Activated naive CD8-positive, alpha-beta T cell treated with anti-CD3 and anti-CD28 coated beads for 36 hours (primary cell): ENCODE data around the gene NCKAP5. TPM values are rescaled to one million over a fixed set of nuclear protein-coding genes. Genes with fewer than 3 reads are reported as not detected.

Experiments
- DNase-seq: peaks from one replicate; pipeline ENCODE4 v3.0.0; 2021
- H3K27ac Mint-ChIP-seq: one replicate; pipeline ENCODE4 v1.8.0; 2022; ENCODE audit warnings: mild to moderate bottlenecking, moderate library complexity, mixed read lengths
- H3K27me3 Mint-ChIP-seq: one replicate; pipeline ENCODE4 v1.8.0; 2022; ENCODE audit warnings: mild to moderate bottlenecking, mixed read lengths
- H3K36me3 Mint-ChIP-seq: one replicate; pipeline ENCODE4 v1.8.0; 2021; ENCODE audit warnings: mild to moderate bottlenecking, mixed read lengths
- H3K4me1 Mint-ChIP-seq: one replicate; pipeline ENCODE4 v1.8.0; 2021; ENCODE audit warnings: mixed read lengths
- H3K4me3 Mint-ChIP-seq: one replicate; pipeline ENCODE4 v1.8.0; 2022; ENCODE audit warnings: mild to moderate bottlenecking, moderate library complexity, mixed read lengths
- H3K9me3 Mint-ChIP-seq: one replicate; pipeline ENCODE4 v1.8.0; 2022; ENCODE audit warnings: mixed read lengths
- total RNA-seq, 2 experiments: library from RNA; stranded (reverse); gene quantifications; one replicate each; pipeline ENCODE4 v1.2.3, GENCODE V29; 2021

NCKAP5 gene
- not detected for total RNA-seq

DNA sequence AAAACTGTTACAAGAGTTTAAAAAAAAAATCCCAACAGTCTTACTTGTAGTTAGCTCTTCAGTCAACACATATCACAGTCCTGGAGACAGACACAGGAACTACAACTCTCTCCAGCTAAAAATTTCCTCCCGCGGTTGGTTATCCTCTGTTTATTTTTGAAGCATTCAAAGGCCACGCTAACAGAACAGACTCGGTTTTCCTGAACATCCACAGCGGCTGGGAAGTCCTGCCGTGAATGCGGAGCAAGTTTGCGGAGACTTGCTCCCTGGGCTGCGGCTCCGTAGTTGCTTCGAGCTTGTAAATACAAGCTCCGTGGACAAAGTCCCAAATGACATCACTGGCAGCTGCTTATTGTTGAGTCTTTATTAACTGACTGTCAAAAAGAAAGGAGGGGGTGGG, at the start of gene NCKAP5:
Gene NCKAP5, minus strand, starts transcription at position 292 of the 400 bp plus-strand sequence. CDS start 50,937 bp downstream, outside the sequence.
- no peaks in the 10 kb centered on the region for H3K36me3 Mint-ChIP-seq
- H3K9me3 Mint-ChIP-seq = no peaks in the 10 kb centered on the region
- peaks cover 22% of the 10 kb centered on the region for H3K27me3 Mint-ChIP-seq
- no peak within 1 kb of the TSS for H3K27ac Mint-ChIP-seq
- DNase-seq = no peak
- no peaks in the 10 kb centered on the region for H3K4me1 Mint-ChIP-seq
- no peak within 1 kb of the TSS for H3K4me3 Mint-ChIP-seq

- no peaks in the 10 kb centered on the region for H3K27me3 Mint-ChIP-seq
- H3K4me1 Mint-ChIP-seq = no peaks in the 10 kb centered on the region
- H3K4me3 Mint-ChIP-seq = no peak overlapping the region
- H3K36me3 Mint-ChIP-seq = no peaks in the 10 kb centered on the region
- H3K27ac Mint-ChIP-seq = no peak overlapping the region
- no peak for DNase-seq
- H3K9me3 Mint-ChIP-seq = no peaks in the 10 kb centered on the region
These were observed 41.4 kb upstream of the NCKAP5 start for GRCh38 chr2:133609664-133610063.

GRCh38 chr2:133608291-133608690, 40.0 kb upstream of the NCKAP5 start:
- no peak overlapping the region for H3K4me3 Mint-ChIP-seq
- no peaks in the 10 kb centered on the region for H3K27me3 Mint-ChIP-seq
- no peak for DNase-seq
- no peaks in the 10 kb centered on the region for H3K9me3 Mint-ChIP-seq
- H3K27ac Mint-ChIP-seq = no peak overlapping the region
- no peaks in the 10 kb centered on the region for H3K36me3 Mint-ChIP-seq
- H3K4me1 Mint-ChIP-seq = no peaks in the 10 kb centered on the region

GRCh38 chr2:133607679-133608078, 39.4 kb upstream of the NCKAP5 start:
- Mint-ChIP-seq H3K4me3 (no peak overlapping the region), H3K9me3 (no peaks in the 10 kb centered on the region), H3K27me3 (no peaks in the 10 kb centered on the region), H3K36me3 (no peaks in the 10 kb centered on the region), H3K27ac (no peak overlapping the region), H3K4me1 (no peaks in the 10 kb centered on the region)
- DNase-seq = no peak

DNA sequence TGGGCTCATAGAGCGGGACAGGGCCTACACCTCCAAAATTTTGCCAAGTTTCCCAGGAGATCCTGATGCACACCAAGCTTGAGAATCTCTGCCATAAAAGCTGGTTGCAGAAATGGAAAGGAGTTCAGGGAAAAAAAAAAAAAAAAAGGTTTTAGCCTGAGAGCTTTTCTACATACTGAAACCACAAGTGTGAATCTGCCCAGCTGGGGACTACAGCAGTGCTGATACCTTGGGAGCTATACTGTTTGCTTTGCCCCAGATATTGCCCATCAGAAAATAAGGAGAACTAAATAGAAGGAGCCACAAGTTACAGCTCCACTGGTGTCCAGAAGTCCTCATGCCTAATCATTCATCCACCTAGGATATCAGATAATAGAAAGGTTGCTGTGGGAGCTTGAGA, 38.4 kb upstream of the NCKAP5 start:
- H3K4me1 Mint-ChIP-seq = no peaks in the 10 kb centered on the region
- H3K9me3 Mint-ChIP-seq = no peaks in the 10 kb centered on the region
- no peak overlapping the region for H3K4me3 Mint-ChIP-seq
- H3K27ac Mint-ChIP-seq = no peak overlapping the region
- H3K36me3 Mint-ChIP-seq = no peaks in the 10 kb centered on the region
- H3K27me3 Mint-ChIP-seq = no peaks in the 10 kb centered on the region
- no peak for DNase-seq

DNA sequence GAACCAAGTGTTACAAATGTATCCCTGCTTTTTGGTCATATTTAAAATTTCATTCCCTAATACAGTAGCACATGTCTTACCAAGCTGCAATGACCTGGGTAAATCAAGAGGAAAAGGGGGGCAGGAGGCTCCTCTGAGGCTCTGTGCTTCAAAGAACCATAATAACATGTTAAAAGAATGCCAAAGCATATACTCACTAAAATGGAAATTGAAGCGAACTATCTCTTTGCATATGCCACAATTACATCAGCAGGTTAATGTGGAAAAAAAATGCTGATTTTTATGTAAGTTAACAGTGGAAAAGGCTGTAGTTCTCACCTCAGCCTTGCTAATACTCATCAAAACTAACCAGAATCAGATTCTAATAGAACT, 37.5 kb upstream of the NCKAP5 start:
- Mint-ChIP-seq H3K27me3 (no peaks in the 10 kb centered on the region), H3K36me3 (no peaks in the 10 kb centered on the region), H3K9me3 (no peaks in the 10 kb centered on the region), H3K4me1 (no peaks in the 10 kb centered on the region), H3K27ac (no peak overlapping the region), H3K4me3 (no peak overlapping the region)
- no peak for DNase-seq

DNA sequence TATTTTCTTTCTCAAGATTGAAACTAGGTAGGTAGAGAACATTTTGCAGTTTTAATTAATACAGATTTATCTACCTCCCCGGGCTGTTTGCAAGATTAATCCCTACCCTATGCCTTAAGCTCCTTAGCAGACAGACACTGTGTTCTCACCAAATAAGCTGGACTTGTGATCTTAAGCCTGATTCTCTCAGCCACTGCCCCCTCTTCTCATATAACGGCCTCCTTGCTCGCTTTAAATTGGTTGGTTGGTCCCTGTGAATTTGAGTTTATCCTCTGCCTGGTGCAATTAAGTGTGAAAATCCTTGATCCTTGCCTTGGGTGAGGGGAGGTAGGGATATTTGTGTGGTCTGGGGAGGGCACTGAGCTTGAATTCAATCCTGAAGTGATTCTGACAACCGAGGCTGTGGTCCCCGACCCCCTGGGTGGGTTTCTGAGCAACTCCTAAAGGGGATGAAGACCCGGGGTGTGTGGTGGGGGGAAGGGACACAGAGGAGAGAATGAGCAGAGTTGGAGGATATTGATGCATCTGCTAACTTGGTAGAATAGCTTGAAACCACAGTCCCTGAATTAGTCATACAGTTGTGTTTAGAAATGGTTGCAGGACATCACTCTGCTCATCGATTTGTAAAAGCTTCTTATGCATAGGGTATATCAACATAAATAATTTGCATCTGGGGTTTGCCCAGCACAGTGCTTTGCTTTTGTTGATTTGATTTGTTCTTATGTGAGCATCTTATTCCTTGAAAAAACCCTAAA, 36.9 kb upstream of the NCKAP5 start:
- Mint-ChIP-seq H3K9me3 (no peaks in the 10 kb centered on the region), H3K4me3 (no peak overlapping the region), H3K4me1 (no peaks in the 10 kb centered on the region), H3K36me3 (no peaks in the 10 kb centered on the region), H3K27me3 (no peaks in the 10 kb centered on the region), H3K27ac (no peak overlapping the region)
- no peak for DNase-seq

GRCh38 chr2:133603109-133603508, 34.8 kb upstream of the NCKAP5 start:
- no peaks in the 10 kb centered on the region for H3K9me3 Mint-ChIP-seq

DNA sequence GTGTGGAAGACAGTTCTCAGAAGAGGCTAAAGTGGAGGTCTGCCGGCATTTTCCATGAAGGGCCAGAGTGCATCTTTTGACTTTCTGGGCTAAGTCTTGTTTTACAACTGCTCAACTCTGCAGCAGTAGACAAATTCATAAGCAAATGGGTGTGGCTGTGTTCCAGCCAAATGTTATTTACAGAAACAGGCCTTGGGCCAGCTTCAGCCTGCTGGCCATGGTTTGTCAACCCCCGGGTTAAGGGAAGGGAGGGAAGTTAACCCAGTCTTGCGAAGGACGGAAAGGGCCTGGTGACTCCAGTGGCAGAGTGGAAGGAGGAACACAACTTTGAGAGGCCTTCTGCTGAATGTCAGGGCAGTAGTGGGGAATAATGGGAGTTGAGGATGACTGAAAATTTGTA, 34.3 kb upstream of the NCKAP5 start:
- H3K36me3 Mint-ChIP-seq = no peaks in the 10 kb centered on the region
- no peak overlapping the region for H3K27ac Mint-ChIP-seq
- H3K4me1 Mint-ChIP-seq = no peaks in the 10 kb centered on the region
- H3K4me3 Mint-ChIP-seq = no peak overlapping the region
- no peaks in the 10 kb centered on the region for H3K27me3 Mint-ChIP-seq
- DNase-seq = no peak
- H3K9me3 Mint-ChIP-seq = no peaks in the 10 kb centered on the region

More at GRCh38 chr2:133603109-133603508, 34.8 kb upstream of the NCKAP5 start:
- no peaks in the 10 kb centered on the region for H3K36me3 Mint-ChIP-seq
- no peak for DNase-seq
- no peak overlapping the region for H3K27ac Mint-ChIP-seq
- no peaks in the 10 kb centered on the region for H3K4me1 Mint-ChIP-seq
- no peaks in the 10 kb centered on the region for H3K27me3 Mint-ChIP-seq
- H3K4me3 Mint-ChIP-seq = no peak overlapping the region

- H3K4me1 Mint-ChIP-seq = no peaks in the 10 kb centered on the region
- H3K9me3 Mint-ChIP-seq = no peaks in the 10 kb centered on the region
- H3K27ac Mint-ChIP-seq = no peak overlapping the region
- no peak for DNase-seq
- H3K36me3 Mint-ChIP-seq = no peaks in the 10 kb centered on the region
- H3K4me3 Mint-ChIP-seq = no peak overlapping the region
- H3K27me3 Mint-ChIP-seq = no peaks in the 10 kb centered on the region
These were observed 32.1 kb upstream of the NCKAP5 start for GRCh38 chr2:133600266-133600928.

- DNase-seq = no peak
- Mint-ChIP-seq H3K27ac (no peak overlapping the region), H3K4me3 (no peak overlapping the region), H3K4me1 (no peaks in the 10 kb centered on the region), H3K36me3 (no peaks in the 10 kb centered on the region), H3K27me3 (no peaks in the 10 kb centered on the region), H3K9me3 (no peaks in the 10 kb centered on the region)
These were observed 31.5 kb upstream of the NCKAP5 start for GRCh38 chr2:133599811-133600210.

DNA sequence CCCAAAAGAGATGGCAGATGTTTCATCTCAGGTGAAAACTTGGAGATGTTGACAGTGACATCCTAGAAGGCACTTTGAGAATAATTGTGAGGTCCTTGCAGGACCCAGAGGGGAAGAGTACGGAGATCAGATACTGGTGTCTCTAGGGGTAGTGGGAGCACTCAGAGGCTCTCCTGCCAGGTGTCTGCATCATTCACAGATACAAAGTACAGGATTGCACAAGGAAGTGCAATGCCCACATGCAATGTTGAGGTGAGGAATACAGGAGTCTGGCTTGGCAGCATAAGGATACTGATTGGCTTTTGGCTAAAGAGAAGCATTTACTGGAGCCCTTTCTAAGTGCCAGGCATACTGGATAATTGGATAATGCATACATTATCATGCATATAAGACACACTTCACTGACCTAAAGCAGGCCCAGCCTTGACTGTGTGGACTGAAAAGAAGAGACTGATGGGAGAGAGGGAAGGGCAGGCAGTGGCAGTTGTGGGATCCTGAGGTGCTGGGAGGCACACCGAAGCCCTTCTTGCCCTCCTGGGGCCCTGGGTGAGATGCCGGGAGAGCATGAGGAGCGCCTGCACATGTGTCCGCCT, 31.0 kb upstream of the NCKAP5 start:
- H3K4me3 Mint-ChIP-seq = no peak overlapping the region
- no peaks in the 10 kb centered on the region for H3K27me3 Mint-ChIP-seq
- H3K27ac Mint-ChIP-seq = no peak overlapping the region
- H3K9me3 Mint-ChIP-seq = no peaks in the 10 kb centered on the region
- no peaks in the 10 kb centered on the region for H3K4me1 Mint-ChIP-seq
- DNase-seq = no peak
- H3K36me3 Mint-ChIP-seq = no peaks in the 10 kb centered on the region

GRCh38 chr2:133598769-133599168, 30.5 kb upstream of the NCKAP5 start:
- Mint-ChIP-seq H3K36me3 (no peaks in the 10 kb centered on the region), H3K9me3 (no peaks in the 10 kb centered on the region), H3K27ac (no peak overlapping the region), H3K27me3 (no peaks in the 10 kb centered on the region), H3K4me1 (no peaks in the 10 kb centered on the region), H3K4me3 (no peak overlapping the region)
- no peak for DNase-seq

DNA sequence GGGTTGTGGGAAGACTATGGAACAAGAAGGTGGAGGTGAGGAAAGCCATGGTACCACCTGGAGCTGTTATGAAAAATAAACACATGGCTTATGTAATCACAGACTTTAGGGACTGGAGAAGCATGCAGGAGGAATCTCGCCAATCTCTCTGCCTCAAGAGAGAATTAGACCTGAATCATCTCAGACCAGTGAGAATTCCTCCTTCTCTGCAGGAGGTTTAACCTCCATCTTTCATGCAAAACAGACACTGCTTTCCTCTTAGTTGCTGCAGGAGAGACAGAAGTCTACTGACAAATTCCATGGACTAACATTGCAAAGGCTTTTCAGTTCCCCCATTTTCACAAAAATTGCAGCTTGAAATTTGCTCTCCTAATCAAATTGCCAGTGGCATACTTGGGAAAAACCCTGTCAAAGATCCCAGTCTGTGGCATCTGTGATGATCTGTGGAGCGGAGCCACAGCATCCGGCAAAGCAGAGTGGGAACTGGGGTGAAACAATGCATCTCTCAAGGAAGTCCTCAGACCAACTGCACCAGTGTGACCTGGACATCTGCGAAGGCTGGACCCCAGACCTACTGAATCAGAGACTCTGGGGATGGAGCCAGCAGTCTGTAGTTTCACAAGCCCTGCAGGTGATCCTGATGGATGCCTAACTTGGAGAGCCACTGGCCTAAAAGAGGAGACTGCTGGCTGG, 28.6 kb upstream of the NCKAP5 start:
- H3K36me3 Mint-ChIP-seq = no peaks in the 10 kb centered on the region
- H3K9me3 Mint-ChIP-seq = no peaks in the 10 kb centered on the region
- no peak overlapping the region for H3K27ac Mint-ChIP-seq
- no peaks in the 10 kb centered on the region for H3K4me1 Mint-ChIP-seq
- no peaks in the 10 kb centered on the region for H3K27me3 Mint-ChIP-seq
- no peak overlapping the region for H3K4me3 Mint-ChIP-seq
- no peak for DNase-seq

- no peak for DNase-seq
- Mint-ChIP-seq H3K36me3 (no peaks in the 10 kb centered on the region), H3K27ac (no peak overlapping the region), H3K27me3 (no peaks in the 10 kb centered on the region), H3K4me3 (no peak overlapping the region), H3K4me1 (no peaks in the 10 kb centered on the region), H3K9me3 (no peaks in the 10 kb centered on the region)
These were observed 22.9 kb upstream of the NCKAP5 start for GRCh38 chr2:133591164-133591563.
